HG02943 (cell line): ENCODE data around the gene RNF150.
A peak's percentile ranks its signal among the peaks of the same experiment; 100 is the strongest.
"Not testable (repeated sequence)": the region's sequence is repeated elsewhere in the genome, so short reads cannot be mapped to it uniquely, and the experiment has no call there.

Source experiments
- ATAC-seq: cut with Tn5 transposase; IDR thresholded peaks from one replicate; pipeline ENCODE4 v1.9.1; 2021; ENCODE audit warnings: mild to moderate bottlenecking, low read depth, moderate library complexity; ENCODE audit not compliant: unreplicated experiment

Gene RNF150

GRCh38 chr4:140841186-140841585 is 292.1 kb downstream of the RNF150 start:
- no peak for ATAC-seq

- ATAC-seq: no peak
These were observed 293.1 kb downstream of the RNF150 start for GRCh38 chr4:140839888-140840790.

DNA sequence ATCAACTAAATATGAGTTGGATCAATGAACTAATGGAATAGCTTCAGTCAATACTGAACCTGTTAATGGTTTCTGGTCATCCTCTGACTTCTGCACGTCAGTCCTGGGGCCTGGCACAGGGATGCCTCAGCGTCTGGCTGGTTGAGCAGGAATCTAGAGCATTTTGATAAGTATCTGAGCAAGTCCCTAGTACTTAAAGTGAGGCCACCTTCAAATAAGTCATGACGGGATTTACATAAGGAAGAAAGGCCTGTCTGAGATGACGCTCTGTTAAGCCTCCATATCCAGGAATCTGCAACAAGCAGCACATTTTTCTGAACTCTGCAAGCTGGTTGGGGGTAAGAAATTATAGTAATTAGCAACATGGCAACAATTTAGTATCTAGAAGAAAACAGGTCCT is 293.9 kb downstream of the RNF150 start:
- ATAC-seq: no peak

- ATAC-seq: no peak
These were observed 295.5 kb downstream of the RNF150 start for GRCh38 chr4:140837736-140838135.

GRCh38 chr4:140834839-140835495 is 298.3 kb downstream of the RNF150 start:
- no peak for ATAC-seq

DNA sequence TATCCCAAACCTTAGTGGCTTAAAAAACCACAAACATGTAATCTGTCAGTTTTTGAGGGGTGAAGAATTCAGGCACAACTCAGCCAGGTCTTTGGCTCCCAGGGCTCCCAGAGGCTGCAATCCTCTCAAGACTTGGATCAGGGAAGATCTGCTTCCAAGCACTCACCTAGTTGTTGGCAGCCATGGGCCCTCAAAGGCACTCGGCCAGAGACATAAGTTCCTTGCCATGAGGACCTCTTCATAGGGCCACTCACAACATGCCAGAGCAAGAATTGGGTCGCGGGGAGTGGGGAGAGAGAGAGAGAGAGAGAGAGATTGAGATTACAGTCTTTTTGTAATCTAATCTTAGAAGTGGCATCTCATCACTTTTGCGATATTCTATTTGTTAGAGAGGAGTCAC is 300.0 kb downstream of the RNF150 start:
- ATAC-seq: no peak

DNA sequence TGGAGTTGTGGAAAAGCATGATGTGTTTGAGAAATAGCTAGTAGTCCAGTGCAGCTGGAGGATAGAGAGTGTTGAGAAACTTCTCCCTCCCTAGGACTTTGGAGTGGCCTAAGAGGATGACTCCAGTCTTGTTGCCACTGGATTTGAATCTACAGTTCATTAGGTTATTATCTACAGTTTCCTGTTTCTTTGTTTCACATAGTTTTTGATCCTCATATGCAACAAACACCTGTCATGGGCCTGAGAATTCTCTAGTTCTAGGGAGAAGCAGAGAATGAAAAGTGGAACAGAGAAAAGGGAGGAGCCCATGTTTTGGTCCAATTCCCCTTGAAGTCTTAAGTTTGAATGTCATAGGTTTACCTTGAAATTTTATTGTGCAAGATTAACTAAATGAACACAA is 303.4 kb downstream of the RNF150 start:
- ATAC-seq: peak; percentile 86

- ATAC-seq: no peak
These were observed 306.6 kb downstream of the RNF150 start for GRCh38 chr4:140826701-140827027.

DNA sequence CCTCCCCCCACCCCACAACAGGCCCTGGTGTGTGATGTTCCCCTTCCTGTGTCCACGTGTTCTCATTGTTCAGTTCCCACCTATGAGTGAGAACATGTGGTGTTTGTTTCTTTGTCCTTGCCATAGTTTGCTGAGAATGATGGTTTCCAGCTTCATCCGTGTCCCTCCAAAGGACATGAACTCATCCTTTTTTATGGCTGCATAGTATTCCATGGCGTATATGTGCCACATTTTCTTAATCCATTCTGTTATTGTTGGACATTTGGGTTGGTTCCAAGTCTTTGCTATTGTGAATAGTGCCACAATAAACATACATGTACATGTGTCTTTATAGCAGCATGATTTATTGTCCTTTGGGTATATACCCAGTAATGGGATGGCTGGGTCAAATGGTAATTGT is 312.7 kb downstream of the RNF150 start:
- not testable (repeated sequence) for ATAC-seq

- no peak for ATAC-seq
These were observed 313.7 kb downstream of the RNF150 start for GRCh38 chr4:140819610-140820009.

DNA sequence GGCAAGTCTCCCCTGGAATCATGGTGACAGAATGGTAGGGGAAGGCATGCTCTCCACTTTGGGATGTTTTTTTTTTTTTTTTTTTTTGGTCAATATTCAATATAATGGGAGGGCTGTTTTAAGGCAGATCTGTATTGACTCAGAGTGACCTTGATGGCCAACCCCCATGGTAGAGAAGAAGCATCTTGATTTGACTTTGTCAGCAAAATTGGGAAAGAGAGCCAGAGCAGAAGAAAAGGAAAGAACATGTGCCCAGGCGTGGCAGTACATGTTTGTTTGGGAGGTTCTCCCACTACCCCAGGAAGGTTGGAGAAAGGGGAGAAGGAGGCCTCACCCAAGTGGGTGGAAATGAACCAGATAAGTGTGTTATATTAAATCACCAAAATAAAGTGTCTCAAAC is 314.8 kb downstream of the RNF150 start:
- ATAC-seq: no peak

DNA sequence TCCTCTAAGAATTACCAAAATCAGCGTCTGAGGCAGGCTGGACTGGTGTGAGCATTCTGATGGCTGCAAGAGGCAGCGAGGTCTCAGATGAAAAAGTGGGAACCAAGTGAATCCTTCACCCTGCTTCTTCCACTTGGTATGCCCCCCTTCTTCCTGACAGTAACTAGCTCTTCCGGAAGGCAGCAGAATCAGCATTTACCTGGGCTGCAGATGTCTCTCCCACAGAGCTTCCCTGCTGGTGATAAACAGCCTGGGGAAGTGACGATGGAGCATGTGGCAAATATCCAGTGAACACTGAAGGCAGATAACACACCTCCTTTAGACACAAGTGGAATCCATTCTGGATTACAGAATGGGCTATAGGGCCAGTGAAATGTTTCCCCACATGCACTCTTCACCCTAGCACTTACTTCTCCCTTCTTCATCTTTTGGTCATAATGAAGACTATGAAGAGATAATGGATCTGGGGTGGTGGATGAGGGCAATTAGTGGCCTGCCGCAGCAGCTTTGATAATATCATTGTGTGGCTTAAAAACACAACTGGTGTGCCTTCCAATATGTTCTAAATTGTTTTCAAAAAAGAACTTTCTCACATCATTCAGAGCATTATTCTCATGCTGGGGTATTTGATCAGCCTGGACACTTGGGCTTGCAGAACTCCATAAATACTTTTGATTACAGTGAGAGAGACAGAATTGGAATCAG is 316.3 kb downstream of the RNF150 start:
- ATAC-seq: no peak

GRCh38 chr4:140813804-140814203 is 319.5 kb downstream of the RNF150 start:
- no peak for ATAC-seq

DNA sequence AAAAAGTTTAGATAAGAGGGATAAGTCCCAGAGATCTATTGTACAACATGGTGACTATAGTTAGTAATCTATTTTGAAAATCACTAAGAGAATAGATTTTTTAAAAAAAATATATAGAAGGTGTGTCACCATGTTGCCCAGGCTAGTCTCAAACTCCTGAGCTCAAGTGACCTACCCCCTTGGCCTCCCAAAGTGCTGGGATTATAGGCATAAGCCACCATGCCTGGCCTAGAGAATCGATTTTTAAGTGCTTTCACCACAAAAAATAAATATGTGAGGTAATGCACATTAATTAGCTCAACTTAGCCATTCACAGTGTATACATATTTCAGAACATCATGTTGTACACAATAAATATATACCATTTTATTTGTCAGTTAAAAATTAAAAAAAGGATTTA is 320.4 kb downstream of the RNF150 start:
- no peak for ATAC-seq

DNA sequence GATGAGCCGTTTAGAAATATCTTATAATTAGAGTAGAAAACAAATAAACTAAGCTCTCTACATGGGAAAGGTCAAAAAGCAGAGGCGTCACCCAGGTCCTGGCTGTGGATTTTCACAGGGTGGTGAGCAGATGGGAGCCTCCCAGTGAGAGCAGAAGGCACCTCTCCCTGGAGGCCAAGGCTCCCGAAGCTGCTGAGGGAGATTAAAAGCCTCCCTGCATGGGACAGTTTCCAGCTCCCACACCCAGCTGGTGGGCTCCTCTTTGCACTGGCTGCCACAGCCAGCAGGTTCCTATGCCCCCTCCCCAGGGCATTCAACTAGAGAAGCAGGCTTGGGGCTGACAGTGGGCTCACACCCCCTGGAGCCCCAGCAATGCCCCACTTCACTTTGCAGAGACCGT is 321.8 kb downstream of the RNF150 start:
- no peak for ATAC-seq

- not testable (repeated sequence) for ATAC-seq
These were observed 322.6 kb downstream of the RNF150 start for GRCh38 chr4:140810591-140811169.
